Measurements from ENCODE around the gene NPR3.

Gene NPR3

GRCh38 chr5:32836176-32836575, 125.1 kb downstream of the NPR3 start:
- no peaks in the 10 kb centered on the region for H3K9me2 ChIP-seq (ENCODE audit: low read depth, low read length)
- no peaks in the 10 kb centered on the region for H3K27me3 ChIP-seq (ENCODE audit: insufficient read depth, low read length)
- H3K9me3 ChIP-seq (ENCODE audit: low read length) = no peaks in the 10 kb centered on the region
- H4K20me1 ChIP-seq (ENCODE audit: insufficient read depth, low read length) = no peaks in the 10 kb centered on the region
- H3K4me3 ChIP-seq (ENCODE audit: low read depth, low read length, poor library complexity, severe bottlenecking) = no peak overlapping the region
- no peaks in the 10 kb centered on the region for H3F3A ChIP-seq (ENCODE audit: insufficient read depth, low read length)
- no peak for TF ChIP-seq CTCF (IDR thresholded peaks at IDR 0.05; ENCODE audit: low read length)
- TF ChIP-seq EZH2 (IDR thresholded peaks at IDR 0.05; ENCODE audit: borderline replicate concordance, low read length) = no peak
- no peak overlapping the region for H3K9ac ChIP-seq (ENCODE audit: low read length)
- H3K36me3 ChIP-seq (ENCODE audit: insufficient read depth, low read length) = no peaks in the 10 kb centered on the region
- H3K4me2 ChIP-seq (ENCODE audit: low read length) = no peak overlapping the region
- no peaks in the 10 kb centered on the region for H3K4me1 ChIP-seq (ENCODE audit: insufficient read depth, low read length, severe bottlenecking)
- no peak overlapping the region for H2AFZ ChIP-seq (ENCODE audit: low read length)
- no peaks in the 10 kb centered on the region for H3K79me2 ChIP-seq (ENCODE audit: insufficient read depth, low read length)
- no peak overlapping the region for H3K27ac ChIP-seq (ENCODE audit: low read depth, low read length, poor library complexity, severe bottlenecking)

- Histone ChIP-seq H3K27ac (ENCODE audit: low read depth, low read length, poor library complexity, severe bottlenecking) (no peak overlapping the region), H3K4me3 (ENCODE audit: low read depth, low read length, poor library complexity, severe bottlenecking) (no peak overlapping the region), H2AFZ (ENCODE audit: low read length) (no peak overlapping the region), H3K79me2 (ENCODE audit: insufficient read depth, low read length) (no peaks in the 10 kb centered on the region), H3K27me3 (ENCODE audit: insufficient read depth, low read length) (no peaks in the 10 kb centered on the region), H3K4me2 (ENCODE audit: low read length) (no peak overlapping the region), H3K9me3 (ENCODE audit: low read length) (no peaks in the 10 kb centered on the region), H4K20me1 (ENCODE audit: insufficient read depth, low read length) (no peaks in the 10 kb centered on the region), H3K4me1 (ENCODE audit: insufficient read depth, low read length, severe bottlenecking) (no peaks in the 10 kb centered on the region), H3K9ac (ENCODE audit: low read length) (no peak overlapping the region), H3F3A (ENCODE audit: insufficient read depth, low read length) (no peaks in the 10 kb centered on the region), H3K9me2 (ENCODE audit: low read depth, low read length) (no peaks in the 10 kb centered on the region), H3K36me3 (ENCODE audit: insufficient read depth, low read length) (no peaks in the 10 kb centered on the region)
- no peak for TF ChIP-seq CTCF (IDR thresholded peaks at IDR 0.05; ENCODE audit: low read length)
- no peak for TF ChIP-seq EZH2 (IDR thresholded peaks at IDR 0.05; ENCODE audit: borderline replicate concordance, low read length)
These were observed 126.1 kb downstream of the NPR3 start for GRCh38 chr5:32837211-32837610.

- Histone ChIP-seq H3K27me3 (ENCODE audit: insufficient read depth, low read length) (no peaks in the 10 kb centered on the region), H3K36me3 (ENCODE audit: insufficient read depth, low read length) (no peaks in the 10 kb centered on the region), H3K79me2 (ENCODE audit: insufficient read depth, low read length) (no peaks in the 10 kb centered on the region), H3K4me1 (ENCODE audit: insufficient read depth, low read length, severe bottlenecking) (no peaks in the 10 kb centered on the region), H3K9ac (ENCODE audit: low read length) (no peak overlapping the region), H3K4me2 (ENCODE audit: low read length) (no peak overlapping the region), H3K9me3 (ENCODE audit: low read length) (no peaks in the 10 kb centered on the region), H3F3A (ENCODE audit: insufficient read depth, low read length) (no peaks in the 10 kb centered on the region), H2AFZ (ENCODE audit: low read length) (no peak overlapping the region), H3K9me2 (ENCODE audit: low read depth, low read length) (no peaks in the 10 kb centered on the region), H4K20me1 (ENCODE audit: insufficient read depth, low read length) (no peaks in the 10 kb centered on the region), H3K27ac (ENCODE audit: low read depth, low read length, poor library complexity, severe bottlenecking) (no peak overlapping the region), H3K4me3 (ENCODE audit: low read depth, low read length, poor library complexity, severe bottlenecking) (no peak overlapping the region)
- no peak for TF ChIP-seq EZH2 (IDR thresholded peaks at IDR 0.05; ENCODE audit: borderline replicate concordance, low read length)
These were observed 128.0 kb downstream of the NPR3 start for GRCh38 chr5:32839106-32839505.

- Histone ChIP-seq H3K4me3 (ENCODE audit: low read depth, low read length, poor library complexity, severe bottlenecking) (no peak overlapping the region), H3K79me2 (ENCODE audit: insufficient read depth, low read length) (no peaks in the 10 kb centered on the region), H2AFZ (ENCODE audit: low read length) (no peak overlapping the region), H3K9me2 (ENCODE audit: low read depth, low read length) (no peaks in the 10 kb centered on the region), H4K20me1 (ENCODE audit: insufficient read depth, low read length) (no peaks in the 10 kb centered on the region), H3K9ac (ENCODE audit: low read length) (no peak overlapping the region), H3K9me3 (ENCODE audit: low read length) (no peaks in the 10 kb centered on the region), H3K27me3 (ENCODE audit: insufficient read depth, low read length) (no peaks in the 10 kb centered on the region), H3K4me1 (ENCODE audit: insufficient read depth, low read length, severe bottlenecking) (no peaks in the 10 kb centered on the region), H3F3A (ENCODE audit: insufficient read depth, low read length) (no peaks in the 10 kb centered on the region), H3K27ac (ENCODE audit: low read depth, low read length, poor library complexity, severe bottlenecking) (no peak overlapping the region), H3K4me2 (ENCODE audit: low read length) (no peak overlapping the region), H3K36me3 (ENCODE audit: insufficient read depth, low read length) (no peaks in the 10 kb centered on the region)
- no peak for TF ChIP-seq EZH2 (IDR thresholded peaks at IDR 0.05; ENCODE audit: borderline replicate concordance, low read length)
- TF ChIP-seq CTCF (IDR thresholded peaks at IDR 0.05; ENCODE audit: low read length) = no peak
These were observed 129.5 kb downstream of the NPR3 start for GRCh38 chr5:32840606-32841005.

All from OCI-LY1 (cell line).